SK-N-SH (cell line): ENCODE results near the gene C12orf43.

Experiments used
- ZBTB33 ChIP-seq: IDR thresholded peaks from 2 replicates; pipeline ENCODE4 v1.4.0; 2012; ENCODE audit warnings: low read depth, borderline replicate concordance
- TF ChIP-seq, protein P1 (sequence below): fragments of 200-600 bp; sonication (generic); IDR thresholded peaks from 2 replicates; pipeline ENCODE4 v1.6.1; 2017; ENCODE audit warnings: antibody characterized with exemption, mild to moderate bottlenecking, moderate library complexity

DNA sequence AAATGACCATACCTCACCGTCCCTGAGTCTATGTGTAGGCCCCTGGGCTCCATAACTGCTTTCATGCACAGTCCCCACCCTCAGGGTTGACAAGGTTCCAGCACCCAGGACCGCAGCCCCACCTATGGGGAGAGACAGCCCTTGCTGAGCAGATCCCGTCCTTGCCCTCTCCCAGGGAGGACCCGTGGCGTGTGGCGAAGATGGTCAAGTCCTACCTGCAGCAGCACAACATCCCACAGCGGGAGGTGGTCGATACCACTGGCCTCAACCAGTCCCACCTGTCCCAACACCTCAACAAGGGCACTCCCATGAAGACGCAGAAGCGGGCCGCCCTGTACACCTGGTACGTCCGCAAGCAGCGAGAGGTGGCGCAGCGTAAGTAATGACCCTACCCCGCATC lies 27.6 kb downstream of the C12orf43 start:
- no peak for TF ChIP-seq ZBTB33
- TF ChIP-seq, protein P1, sequence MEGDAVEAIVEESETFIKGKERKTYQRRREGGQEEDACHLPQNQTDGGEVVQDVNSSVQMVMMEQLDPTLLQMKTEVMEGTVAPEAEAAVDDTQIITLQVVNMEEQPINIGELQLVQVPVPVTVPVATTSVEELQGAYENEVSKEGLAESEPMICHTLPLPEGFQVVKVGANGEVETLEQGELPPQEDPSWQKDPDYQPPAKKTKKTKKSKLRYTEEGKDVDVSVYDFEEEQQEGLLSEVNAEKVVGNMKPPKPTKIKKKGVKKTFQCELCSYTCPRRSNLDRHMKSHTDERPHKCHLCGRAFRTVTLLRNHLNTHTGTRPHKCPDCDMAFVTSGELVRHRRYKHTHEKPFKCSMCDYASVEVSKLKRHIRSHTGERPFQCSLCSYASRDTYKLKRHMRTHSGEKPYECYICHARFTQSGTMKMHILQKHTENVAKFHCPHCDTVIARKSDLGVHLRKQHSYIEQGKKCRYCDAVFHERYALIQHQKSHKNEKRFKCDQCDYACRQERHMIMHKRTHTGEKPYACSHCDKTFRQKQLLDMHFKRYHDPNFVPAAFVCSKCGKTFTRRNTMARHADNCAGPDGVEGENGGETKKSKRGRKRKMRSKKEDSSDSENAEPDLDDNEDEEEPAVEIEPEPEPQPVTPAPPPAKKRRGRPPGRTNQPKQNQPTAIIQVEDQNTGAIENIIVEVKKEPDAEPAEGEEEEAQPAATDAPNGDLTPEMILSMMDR = no peak
